ENCODE data around the gene RPL26. TPM values are rescaled to one million over a fixed set of nuclear protein-coding genes. Genes with fewer than 3 reads are reported as not detected.

RPL26 gene
- total RNA-seq, 1 donor, result 2,089 TPM

DNA sequence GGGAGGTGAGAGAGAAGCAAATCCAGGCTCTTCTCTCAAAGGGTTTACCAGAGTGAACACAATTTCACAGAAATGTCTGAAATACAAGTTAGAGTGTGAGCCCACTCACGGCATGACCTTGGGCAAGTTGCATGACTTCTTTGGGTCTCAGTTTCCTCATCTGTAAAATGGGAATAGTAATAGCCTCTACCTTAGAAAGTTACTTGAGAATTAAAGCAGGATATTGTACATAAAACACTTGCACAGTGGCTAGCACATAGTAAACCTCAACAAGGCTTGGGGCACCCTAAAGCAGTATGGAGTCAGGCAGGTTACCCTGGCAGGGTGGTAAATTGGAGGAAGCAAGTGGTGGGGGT, 27.9 kb upstream of the RPL26 start:
- Histone ChIP-seq H3K27ac (ENCODE audit: low read depth, low read length) (no peak overlapping the region), H3K27me3 (ENCODE audit: insufficient read depth, low read length) (peaks cover 2% of the 10 kb centered on the region), H4K20me1 (ENCODE audit: insufficient read depth, low read length) (no peaks in the 10 kb centered on the region), H3K36me3 (ENCODE audit: insufficient read depth, low read length) (no peaks in the 10 kb centered on the region), H3K4me2 (ENCODE audit: insufficient read depth, low read length) (no peak overlapping the region), H2AFZ (ENCODE audit: low read length) (no peak overlapping the region), H3K9me3 (ENCODE audit: low read depth, low read length) (no peaks in the 10 kb centered on the region), H3K79me2 (ENCODE audit: insufficient read depth, low read length) (no peaks in the 10 kb centered on the region), H3K4me3 (ENCODE audit: insufficient read depth, low read length) (no peak overlapping the region), H3K4me1 (ENCODE audit: insufficient read depth, low read length) (peaks cover 3% of the 10 kb centered on the region)
- TF ChIP-seq, protein P1, sequence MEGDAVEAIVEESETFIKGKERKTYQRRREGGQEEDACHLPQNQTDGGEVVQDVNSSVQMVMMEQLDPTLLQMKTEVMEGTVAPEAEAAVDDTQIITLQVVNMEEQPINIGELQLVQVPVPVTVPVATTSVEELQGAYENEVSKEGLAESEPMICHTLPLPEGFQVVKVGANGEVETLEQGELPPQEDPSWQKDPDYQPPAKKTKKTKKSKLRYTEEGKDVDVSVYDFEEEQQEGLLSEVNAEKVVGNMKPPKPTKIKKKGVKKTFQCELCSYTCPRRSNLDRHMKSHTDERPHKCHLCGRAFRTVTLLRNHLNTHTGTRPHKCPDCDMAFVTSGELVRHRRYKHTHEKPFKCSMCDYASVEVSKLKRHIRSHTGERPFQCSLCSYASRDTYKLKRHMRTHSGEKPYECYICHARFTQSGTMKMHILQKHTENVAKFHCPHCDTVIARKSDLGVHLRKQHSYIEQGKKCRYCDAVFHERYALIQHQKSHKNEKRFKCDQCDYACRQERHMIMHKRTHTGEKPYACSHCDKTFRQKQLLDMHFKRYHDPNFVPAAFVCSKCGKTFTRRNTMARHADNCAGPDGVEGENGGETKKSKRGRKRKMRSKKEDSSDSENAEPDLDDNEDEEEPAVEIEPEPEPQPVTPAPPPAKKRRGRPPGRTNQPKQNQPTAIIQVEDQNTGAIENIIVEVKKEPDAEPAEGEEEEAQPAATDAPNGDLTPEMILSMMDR (IDR thresholded peaks at IDR 0.05; ENCODE audit: extremely low read depth, low read depth, low read length), result no peak
- DNase-seq (ENCODE audit: insufficient read length, low spot score, missing footprints), result no peak

DNA sequence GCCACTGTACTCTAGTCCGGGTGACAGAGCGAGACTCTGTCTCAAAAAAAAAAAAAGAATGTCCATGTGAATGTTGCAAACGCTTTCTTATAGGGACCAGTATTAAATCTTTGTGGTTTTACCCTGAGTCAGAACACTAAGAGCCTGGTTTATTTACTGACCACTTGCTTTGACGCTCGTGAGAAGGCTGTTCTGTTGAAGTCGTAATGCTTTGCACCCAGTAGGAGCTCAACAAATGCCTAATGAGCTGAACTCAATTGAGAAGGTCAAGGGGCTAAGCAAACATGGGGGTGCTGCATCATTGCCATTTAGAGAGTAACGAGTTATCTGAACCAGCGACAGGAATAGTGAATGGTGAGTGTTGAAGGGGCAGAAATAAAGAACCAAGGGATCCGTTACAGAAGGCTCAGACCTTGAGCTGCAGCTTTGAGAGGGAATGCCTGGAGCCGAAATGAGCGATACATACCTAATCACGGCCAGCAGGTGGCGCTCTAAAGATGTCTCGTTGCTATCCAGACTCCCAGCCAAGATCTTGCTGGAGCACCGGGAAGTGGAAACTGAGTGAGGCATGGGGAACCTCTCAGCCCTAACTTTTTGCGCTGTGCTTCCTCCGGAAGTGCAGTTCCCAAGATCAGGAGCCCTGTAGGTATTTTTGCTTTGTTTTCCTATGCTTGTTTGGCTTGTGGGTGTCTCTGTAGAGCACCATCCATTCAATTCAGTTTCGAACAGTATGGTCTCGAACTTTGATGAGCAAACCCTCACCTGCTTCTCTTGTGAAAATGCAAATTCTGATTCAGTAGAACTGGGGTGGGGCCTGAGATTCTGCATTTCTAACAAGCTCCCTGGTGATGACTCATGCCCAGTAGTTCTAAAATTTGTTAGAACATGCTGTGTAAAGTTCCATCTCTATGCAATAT, 27.2 kb upstream of the RPL26 start:
- Histone ChIP-seq H3K36me3 (ENCODE audit: insufficient read depth, low read length) (no peaks in the 10 kb centered on the region), H3K4me2 (ENCODE audit: insufficient read depth, low read length) (peak overlapping the region; percentile 57), H3K9me3 (ENCODE audit: low read depth, low read length) (no peaks in the 10 kb centered on the region), H4K20me1 (ENCODE audit: insufficient read depth, low read length) (no peaks in the 10 kb centered on the region), H2AFZ (ENCODE audit: low read length) (peak overlapping the region; percentile 36), H3K4me1 (ENCODE audit: insufficient read depth, low read length) (peaks cover 3% of the 10 kb centered on the region), H3K79me2 (ENCODE audit: insufficient read depth, low read length) (no peaks in the 10 kb centered on the region), H3K27ac (ENCODE audit: low read depth, low read length) (no peak overlapping the region), H3K4me3 (ENCODE audit: insufficient read depth, low read length) (no peak overlapping the region), H3K27me3 (ENCODE audit: insufficient read depth, low read length) (peaks cover 2% of the 10 kb centered on the region)
- DNase-seq (ENCODE audit: insufficient read length, low spot score, missing footprints), result peak; percentile 94
- TF ChIP-seq, protein P1 (IDR thresholded peaks at IDR 0.05; ENCODE audit: extremely low read depth, low read depth, low read length), result peak; percentile 96

DNA sequence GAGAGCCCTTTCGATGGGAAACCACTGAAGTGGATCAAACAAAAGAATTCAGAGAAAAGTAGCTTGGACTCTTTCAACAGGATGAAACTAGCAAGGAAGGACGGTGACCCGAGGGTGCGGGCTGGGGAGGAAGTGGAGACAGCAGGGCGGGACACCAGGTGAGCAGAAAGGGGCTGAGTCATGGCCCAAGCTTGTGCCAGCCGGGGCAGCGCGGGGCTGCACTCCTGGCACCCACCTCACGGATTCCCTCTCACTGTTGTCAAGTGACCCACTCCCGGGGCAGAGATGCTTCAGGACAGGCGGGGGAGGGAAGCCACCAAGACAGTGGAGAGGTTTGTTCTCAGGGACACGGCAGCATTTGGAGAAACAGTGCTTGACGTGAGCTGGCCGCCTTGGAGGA, 25.4 kb upstream of the RPL26 start:
- DNase-seq (ENCODE audit: insufficient read length, low spot score, missing footprints), result no peak
- H3K27me3 ChIP-seq (ENCODE audit: insufficient read depth, low read length), result no peaks in the 10 kb centered on the region
- H3K36me3 ChIP-seq (ENCODE audit: insufficient read depth, low read length), result no peaks in the 10 kb centered on the region
- no peaks in the 10 kb centered on the region for H4K20me1 ChIP-seq (ENCODE audit: insufficient read depth, low read length)
- no peak overlapping the region for H3K4me2 ChIP-seq (ENCODE audit: insufficient read depth, low read length)
- no peaks in the 10 kb centered on the region for H3K9me3 ChIP-seq (ENCODE audit: low read depth, low read length)
- TF ChIP-seq, protein P1 (IDR thresholded peaks at IDR 0.05; ENCODE audit: extremely low read depth, low read depth, low read length), result no peak
- H3K4me1 ChIP-seq (ENCODE audit: insufficient read depth, low read length), result peaks cover 3% of the 10 kb centered on the region
- no peaks in the 10 kb centered on the region for H3K79me2 ChIP-seq (ENCODE audit: insufficient read depth, low read length)
- no peak overlapping the region for H2AFZ ChIP-seq (ENCODE audit: low read length)
- H3K27ac ChIP-seq (ENCODE audit: low read depth, low read length), result no peak overlapping the region
- no peak overlapping the region for H3K4me3 ChIP-seq (ENCODE audit: insufficient read depth, low read length)

DNA sequence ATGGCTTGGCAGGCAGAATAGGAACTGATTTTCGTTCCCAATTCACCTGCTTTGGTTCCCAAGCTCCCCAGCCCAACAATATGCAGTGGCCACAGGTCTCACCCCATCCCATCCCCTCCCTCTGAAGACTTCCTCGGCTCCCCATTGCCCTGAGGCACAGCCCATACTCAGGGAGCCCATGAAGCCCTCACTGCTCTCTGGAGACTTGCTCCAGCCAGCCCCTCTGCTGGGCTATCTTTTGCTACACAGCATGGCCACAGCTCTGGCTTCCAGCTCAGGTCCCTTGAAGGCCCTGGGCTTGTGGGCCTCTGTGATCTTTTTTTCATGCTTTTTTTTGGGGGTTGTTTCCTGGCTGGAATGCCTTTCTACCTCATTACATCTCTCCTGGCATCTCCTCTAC, 23.2 kb upstream of the RPL26 start:
- no peaks in the 10 kb centered on the region for H3K79me2 ChIP-seq (ENCODE audit: insufficient read depth, low read length)
- TF ChIP-seq, protein P1 (IDR thresholded peaks at IDR 0.05; ENCODE audit: extremely low read depth, low read depth, low read length), result no peak
- no peaks in the 10 kb centered on the region for H3K9me3 ChIP-seq (ENCODE audit: low read depth, low read length)
- no peaks in the 10 kb centered on the region for H3K36me3 ChIP-seq (ENCODE audit: insufficient read depth, low read length)
- H3K4me1 ChIP-seq (ENCODE audit: insufficient read depth, low read length), result peaks cover 3% of the 10 kb centered on the region
- no peak overlapping the region for H3K4me3 ChIP-seq (ENCODE audit: insufficient read depth, low read length)
- no peak overlapping the region for H3K4me2 ChIP-seq (ENCODE audit: insufficient read depth, low read length)
- no peak for DNase-seq (ENCODE audit: insufficient read length, low spot score, missing footprints)
- H3K27me3 ChIP-seq (ENCODE audit: insufficient read depth, low read length), result peaks cover 3% of the 10 kb centered on the region
- H2AFZ ChIP-seq (ENCODE audit: low read length), result no peak overlapping the region
- H4K20me1 ChIP-seq (ENCODE audit: insufficient read depth, low read length), result no peaks in the 10 kb centered on the region
- H3K27ac ChIP-seq (ENCODE audit: low read depth, low read length), result no peak overlapping the region
